Fibroblast of peridontal ligament (primary cell): ENCODE measurements around the gene RAVER2.
"Not testable (repeated sequence)": the region's sequence is repeated elsewhere in the genome, so short reads cannot be mapped to it uniquely, and the experiment has no call there.

Source experiments
- DNase-seq: peaks from one replicate; pipeline ENCODE4 v3.0.0-alpha.2; 2010; ENCODE audit errors: extremely low read depth

The RAVER2 gene

GRCh38 chr1:64801851-64802523 lies 57.1 kb downstream of the RAVER2 start:
- no peak for DNase-seq

- DNase-seq = no peak
These were observed 64.4 kb downstream of the RAVER2 start for GRCh38 chr1:64809309-64809708.

- DNase-seq = no peak
These were observed 65.1 kb downstream of the RAVER2 start for GRCh38 chr1:64810001-64810400.

- DNase-seq = no peak
These were observed 66.3 kb downstream of the RAVER2 start for GRCh38 chr1:64811131-64811530.

GRCh38 chr1:64814427-64814826 lies 69.6 kb downstream of the RAVER2 start:
- no peak for DNase-seq

GRCh38 chr1:64817364-64817763 lies 72.5 kb downstream of the RAVER2 start:
- DNase-seq = not testable (repeated sequence)

GRCh38 chr1:64820572-64820971 lies 75.7 kb downstream of the RAVER2 start:
- not testable (repeated sequence) for DNase-seq

GRCh38 chr1:64822621-64823020 lies 77.7 kb downstream of the RAVER2 start:
- DNase-seq = peak; percentile 49

GRCh38 chr1:64823691-64824476 lies 79.0 kb downstream of the RAVER2 start:
- DNase-seq = peak; percentile 91

- DNase-seq = peak; percentile 43
These were observed 82.1 kb downstream of the RAVER2 start for GRCh38 chr1:64826991-64827390.

- DNase-seq = no peak
These were observed 84.0 kb downstream of the RAVER2 start for GRCh38 chr1:64828829-64829228.

- DNase-seq = no peak
These were observed 84.6 kb downstream of the RAVER2 start for GRCh38 chr1:64829411-64830029.

- no peak for DNase-seq
These were observed 85.3 kb downstream of the RAVER2 start for GRCh38 chr1:64830030-64830651.

GRCh38 chr1:64834734-64835133 lies 89.9 kb downstream of the RAVER2 start:
- DNase-seq = peak; percentile 68

GRCh38 chr1:64836802-64837201 lies 91.9 kb downstream of the RAVER2 start:
- no peak for DNase-seq

GRCh38 chr1:64838486-64838885 lies 93.6 kb downstream of the RAVER2 start:
- no peak for DNase-seq

- no peak for DNase-seq
These were observed 94.4 kb downstream of the RAVER2 start for GRCh38 chr1:64839261-64839660.

GRCh38 chr1:64839732-64840405 lies 95.0 kb downstream of the RAVER2 start:
- DNase-seq = no peak

- DNase-seq = peak; percentile 50
These were observed 96.6 kb downstream of the RAVER2 start for GRCh38 chr1:64841330-64842065.

GRCh38 chr1:64842224-64842623 lies 97.3 kb downstream of the RAVER2 start:
- DNase-seq = peak; percentile 19

GRCh38 chr1:64843675-64844074 lies 98.8 kb downstream of the RAVER2 start:
- DNase-seq = no peak
